ENCODE data around the gene LRRIQ3. TPM values are rescaled to one million over a fixed set of nuclear protein-coding genes. Genes with fewer than 3 reads are reported as not detected.

Gene LRRIQ3
- total and polyA plus RNA-seq, 4 donors = 0.37 to 1.6 (median 1.0) TPM

DNA sequence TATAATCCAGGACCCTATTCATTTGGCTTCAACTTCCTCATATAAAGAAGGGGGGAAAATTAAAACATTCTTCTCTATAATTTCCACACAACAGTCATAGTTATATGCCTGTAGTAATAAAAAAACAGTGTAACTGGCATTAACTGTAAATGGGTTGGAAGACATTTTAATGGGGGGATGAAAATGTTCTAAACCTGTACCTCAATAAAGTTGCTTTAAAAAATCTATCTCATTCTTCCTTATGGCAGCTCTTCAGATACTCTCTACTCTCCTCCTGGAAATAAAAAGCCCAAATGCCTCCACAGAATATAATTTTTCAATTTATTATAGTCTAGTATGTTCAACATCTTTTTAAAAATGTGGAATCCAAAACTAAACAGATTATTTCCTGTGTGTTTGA lies 2.6 kb downstream of the LRRIQ3 start:
- Histone ChIP-seq H3K27ac (ENCODE audit: low read depth in 1 of 2, low read length in 2 of 2) (no peak overlapping the region), H3K4me3 (ENCODE audit: low read depth in 1 of 3, low read length in 3 of 3) (no peak overlapping the region), H3K36me3 (ENCODE audit: control insufficient read depth in 4 of 4, insufficient read depth in 3 of 4, low read depth in 1 of 4, low read length in 3 of 4) (no peaks in the 10 kb centered on the region), H3K9ac (ENCODE audit: low read depth in 1 of 2, low read length in 2 of 2) (no peak overlapping the region), H3K9me3 (ENCODE audit: control insufficient read depth in 4 of 4, low read length in 3 of 4) (no peaks in the 10 kb centered on the region), H3K4me1 (ENCODE audit: control insufficient read depth in 4 of 4, insufficient read depth in 4 of 4, low read length in 3 of 4) (peaks cover 0 to 7% (median 2%) of the 10 kb centered on the region in 4 donors), H3K27me3 (ENCODE audit: control insufficient read depth in 4 of 4, insufficient read depth in 4 of 4, low read length in 3 of 4) (no peaks in the 10 kb centered on the region)
- TF ChIP-seq HNF4A (conservative IDR thresholded peaks at IDR 0.05) (no peak), ZBTB33 (IDR thresholded peaks at IDR 0.05) (no peak), RAD21 (IDR thresholded peaks at IDR 0.05) (no peak), SP1 (IDR thresholded peaks at IDR 0.05) (no peak), CTCF (IDR thresholded peaks at IDR 0.05; ENCODE audit: low read depth, low read length, missing input control) (no peak), GABPA (IDR thresholded peaks at IDR 0.05 in 1 of 2, conservative IDR thresholded peaks at IDR 0.05 in 1 of 2) (no peak), HNF4G (IDR thresholded peaks at IDR 0.05) (no peak), EGR1 (IDR thresholded peaks at IDR 0.05; ENCODE audit: low read depth in 2 of 2) (no peak), FOXA2 (IDR thresholded peaks at IDR 0.05) (no peak), NR2F2 (IDR thresholded peaks at IDR 0.05) (no peak), FOXA1 (IDR thresholded peaks at IDR 0.05) (no peak), RXRA (IDR thresholded peaks at IDR 0.05) (no peak)
- TF ChIP-seq, protein P1, sequence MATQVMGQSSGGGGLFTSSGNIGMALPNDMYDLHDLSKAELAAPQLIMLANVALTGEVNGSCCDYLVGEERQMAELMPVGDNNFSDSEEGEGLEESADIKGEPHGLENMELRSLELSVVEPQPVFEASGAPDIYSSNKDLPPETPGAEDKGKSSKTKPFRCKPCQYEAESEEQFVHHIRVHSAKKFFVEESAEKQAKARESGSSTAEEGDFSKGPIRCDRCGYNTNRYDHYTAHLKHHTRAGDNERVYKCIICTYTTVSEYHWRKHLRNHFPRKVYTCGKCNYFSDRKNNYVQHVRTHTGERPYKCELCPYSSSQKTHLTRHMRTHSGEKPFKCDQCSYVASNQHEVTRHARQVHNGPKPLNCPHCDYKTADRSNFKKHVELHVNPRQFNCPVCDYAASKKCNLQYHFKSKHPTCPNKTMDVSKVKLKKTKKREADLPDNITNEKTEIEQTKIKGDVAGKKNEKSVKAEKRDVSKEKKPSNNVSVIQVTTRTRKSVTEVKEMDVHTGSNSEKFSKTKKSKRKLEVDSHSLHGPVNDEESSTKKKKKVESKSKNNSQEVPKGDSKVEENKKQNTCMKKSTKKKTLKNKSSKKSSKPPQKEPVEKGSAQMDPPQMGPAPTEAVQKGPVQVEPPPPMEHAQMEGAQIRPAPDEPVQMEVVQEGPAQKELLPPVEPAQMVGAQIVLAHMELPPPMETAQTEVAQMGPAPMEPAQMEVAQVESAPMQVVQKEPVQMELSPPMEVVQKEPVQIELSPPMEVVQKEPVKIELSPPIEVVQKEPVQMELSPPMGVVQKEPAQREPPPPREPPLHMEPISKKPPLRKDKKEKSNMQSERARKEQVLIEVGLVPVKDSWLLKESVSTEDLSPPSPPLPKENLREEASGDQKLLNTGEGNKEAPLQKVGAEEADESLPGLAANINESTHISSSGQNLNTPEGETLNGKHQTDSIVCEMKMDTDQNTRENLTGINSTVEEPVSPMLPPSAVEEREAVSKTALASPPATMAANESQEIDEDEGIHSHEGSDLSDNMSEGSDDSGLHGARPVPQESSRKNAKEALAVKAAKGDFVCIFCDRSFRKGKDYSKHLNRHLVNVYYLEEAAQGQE (IDR thresholded peaks at IDR 0.05) = no peak
- no peak for DNase-seq (ENCODE audit: low spot score)

DNA sequence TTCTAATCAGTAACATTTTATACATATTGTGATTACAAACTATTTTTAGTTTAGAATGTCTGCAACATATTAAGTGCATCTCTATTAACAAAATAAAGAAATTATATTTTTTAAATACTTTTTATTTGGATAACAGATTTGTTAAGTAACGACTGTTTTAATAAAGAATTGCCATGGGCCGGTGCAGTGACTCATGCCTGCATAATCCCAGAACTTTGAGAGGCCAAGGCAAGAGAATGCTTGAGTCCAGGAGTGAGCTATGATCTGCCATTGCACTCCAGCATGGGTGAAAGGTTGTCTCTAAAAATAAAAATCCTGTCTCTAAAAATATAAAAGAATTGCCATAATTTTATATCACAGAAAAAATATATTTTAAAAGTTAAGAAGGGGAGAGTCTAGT lies 4.1 kb downstream of the LRRIQ3 start:
- Histone ChIP-seq H3K9me3 (ENCODE audit: control insufficient read depth in 4 of 4, low read length in 3 of 4) (no peaks in the 10 kb centered on the region), H3K27me3 (ENCODE audit: control insufficient read depth in 4 of 4, insufficient read depth in 4 of 4, low read length in 3 of 4) (no peaks in the 10 kb centered on the region), H3K4me1 (ENCODE audit: control insufficient read depth in 4 of 4, insufficient read depth in 4 of 4, low read length in 3 of 4) (peaks cover 0 to 2% (median under 1%) of the 10 kb centered on the region in 4 donors), H3K36me3 (ENCODE audit: control insufficient read depth in 4 of 4, insufficient read depth in 3 of 4, low read depth in 1 of 4, low read length in 3 of 4) (no peaks in the 10 kb centered on the region), H3K4me3 (ENCODE audit: low read depth in 1 of 3, low read length in 3 of 3) (no peak overlapping the region), H3K27ac (ENCODE audit: low read depth in 1 of 2, low read length in 2 of 2) (no peak overlapping the region), H3K9ac (ENCODE audit: low read depth in 1 of 2, low read length in 2 of 2) (no peak overlapping the region)
- no peak for DNase-seq (ENCODE audit: low spot score)
- no peak for TF ChIP-seq ZBTB33 (IDR thresholded peaks at IDR 0.05)
- WGBS = 83% methylated on average over 2 of the region's 2 CpGs
